HEK293T (cell line): ENCODE results near the gene VANGL1.

Source experiments
- CTCF ChIA-PET: fragments of 350-600 bp; formaldehyde crosslinking; extraction: SDS; loops from one replicate; lab custom pipeline; 2021; ENCODE audit warnings: antibody characterized with exemption, inconsistent platforms; lab: Yijun Ruan, JAX
- POLR2A ChIA-PET: fragments of 350-600 bp; formaldehyde crosslinking; extraction: SDS; loops from one replicate; lab custom pipeline; 2020; ENCODE audit warnings: antibody characterized with exemption, inconsistent platforms; lab: Yijun Ruan, JAX
- DNase-seq: peaks from one replicate; pipeline ENCODE4 v3.0.0; 2012; ENCODE audit warnings: mixed read lengths; ENCODE audit errors: extremely low spot score
- ARNT ChIP-seq: fragments of 450-650 bp; IDR thresholded peaks from 2 replicates; pipeline ENCODE4 v1.6.1; 2017; ENCODE audit warnings: mild to moderate bottlenecking
- BHLHE40 ChIP-seq: fragments of 450-650 bp; IDR thresholded peaks from 2 replicates; pipeline ENCODE4 v1.6.1; 2016; ENCODE audit warnings: mild to moderate bottlenecking, moderate library complexity, borderline replicate concordance
- CTBP1 ChIP-seq: fragments of 450-650 bp; IDR thresholded peaks from 2 replicates; pipeline ENCODE4 v1.6.1; 2016; ENCODE audit warnings: borderline replicate concordance
- ELF4 ChIP-seq: fragments of 450-650 bp; IDR thresholded peaks from 2 replicates; pipeline ENCODE4 v1.6.1; 2017; ENCODE audit warnings: antibody characterized with exemption
- FOXA1 ChIP-seq: fragments of 450-650 bp; IDR thresholded peaks from 2 replicates; pipeline ENCODE4 v1.6.1; 2016; ENCODE audit warnings: mild to moderate bottlenecking
- FOXK2 ChIP-seq: fragments of 450-650 bp; IDR thresholded peaks from 2 replicates; pipeline ENCODE4 v1.6.1; 2016; ENCODE audit warnings: mild to moderate bottlenecking
- FOXM1 ChIP-seq: fragments of 450-650 bp; IDR thresholded peaks from 2 replicates; pipeline ENCODE4 v1.6.1; 2017; ENCODE audit warnings: mild to moderate bottlenecking, borderline replicate concordance
- HDGF ChIP-seq: fragments of 450-650 bp; IDR thresholded peaks from 2 replicates; pipeline ENCODE4 v1.6.1; 2017; ENCODE audit warnings: antibody characterized with exemption, borderline replicate concordance
- L3MBTL2 ChIP-seq: fragments of 450-650 bp; conservative IDR thresholded peaks from 2 replicates; pipeline ENCODE4 v1.6.1; 2016; ENCODE audit warnings: mild to moderate bottlenecking
- LEF1 ChIP-seq: fragments of 450-650 bp; IDR thresholded peaks from 2 replicates; pipeline ENCODE4 v1.6.1; 2017; ENCODE audit warnings: mild to moderate bottlenecking, borderline replicate concordance
- NFRKB ChIP-seq: fragments of 450-650 bp; IDR thresholded peaks from 2 replicates; pipeline ENCODE4 v1.6.1; 2016; ENCODE audit warnings: mild to moderate bottlenecking, moderate library complexity
- PKNOX1 ChIP-seq: fragments of 450-650 bp; IDR thresholded peaks from 2 replicates; pipeline ENCODE4 v1.6.1; 2016
- SP1 ChIP-seq: fragments of 450-650 bp; IDR thresholded peaks from 2 replicates; pipeline ENCODE4 v1.6.1; 2017
- SUZ12 ChIP-seq: fragments of 450-650 bp; IDR thresholded peaks from 2 replicates; pipeline ENCODE4 v1.6.1; 2016; ENCODE audit warnings: mild to moderate bottlenecking
- TARDBP ChIP-seq: fragments of 450-650 bp; IDR thresholded peaks from 2 replicates; pipeline ENCODE4 v1.6.1; 2016
- ZNF384 ChIP-seq: fragments of 450-650 bp; IDR thresholded peaks from 2 replicates; pipeline ENCODE4 v1.6.1; 2016

VANGL1 gene

GRCh38 chr1:115672224-115673009, 30.6 kb downstream of the VANGL1 start:
- TF ChIP-seq CTBP1 (no peak), L3MBTL2 (no peak), SUZ12 (no peak), HDGF (no peak), SP1 (no peak), ELF4 (no peak), PKNOX1 (no peak), ZNF384 (no peak), TARDBP (no peak)
- POLR2A ChIA-PET = no interaction called here
- no peak for DNase-seq
- CTCF ChIA-PET = interaction anchor here (0.6 kb wide), 2 partner anchors 34 to 64 kb away, joined by 3 read pairs; no protein-coding TSS in a partner anchor

- no peak for DNase-seq
- TF ChIP-seq SUZ12 = no peak
- no peak for TF ChIP-seq NFRKB
- TF ChIP-seq TARDBP = no peak
- TF ChIP-seq CTBP1 = no peak
- no peak for TF ChIP-seq ARNT
- no peak for TF ChIP-seq BHLHE40
- TF ChIP-seq PKNOX1 = no peak
- TF ChIP-seq ELF4 = no peak
- no peak for TF ChIP-seq SP1
- no peak for TF ChIP-seq ZNF384
- no peak for TF ChIP-seq FOXA1
- TF ChIP-seq FOXM1 = no peak
- no peak for TF ChIP-seq L3MBTL2
- TF ChIP-seq LEF1 = no peak
- TF ChIP-seq HDGF = no peak
- POLR2A ChIA-PET = no interaction called here
- CTCF ChIA-PET = no interaction called here
Observed at GRCh38 chr1:115676498-115677181, 34.9 kb downstream of the VANGL1 start.

DNA sequence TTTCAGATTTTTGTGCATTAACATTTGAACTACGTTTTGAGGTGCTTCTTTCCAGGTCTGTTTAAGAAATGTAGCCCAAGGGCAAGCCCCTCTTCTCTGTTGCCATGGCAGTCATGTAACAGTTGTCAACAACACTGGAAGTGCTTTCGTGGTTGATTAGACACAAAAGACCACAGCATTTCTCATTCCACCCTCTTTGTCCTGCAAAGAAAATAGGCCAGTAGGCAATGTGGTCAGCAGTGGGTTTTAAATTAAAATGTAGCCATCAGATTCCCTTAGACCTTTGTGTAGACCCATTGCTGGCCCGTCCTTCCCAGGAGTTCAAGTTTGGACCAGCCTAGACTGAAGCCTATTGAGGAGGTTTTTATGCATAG, 35.4 kb downstream of the VANGL1 start:
- POLR2A ChIA-PET = no interaction called here
- DNase-seq = no peak
- TF ChIP-seq NFRKB (no peak), ZNF384 (no peak)
- CTCF ChIA-PET = no interaction called here

DNA sequence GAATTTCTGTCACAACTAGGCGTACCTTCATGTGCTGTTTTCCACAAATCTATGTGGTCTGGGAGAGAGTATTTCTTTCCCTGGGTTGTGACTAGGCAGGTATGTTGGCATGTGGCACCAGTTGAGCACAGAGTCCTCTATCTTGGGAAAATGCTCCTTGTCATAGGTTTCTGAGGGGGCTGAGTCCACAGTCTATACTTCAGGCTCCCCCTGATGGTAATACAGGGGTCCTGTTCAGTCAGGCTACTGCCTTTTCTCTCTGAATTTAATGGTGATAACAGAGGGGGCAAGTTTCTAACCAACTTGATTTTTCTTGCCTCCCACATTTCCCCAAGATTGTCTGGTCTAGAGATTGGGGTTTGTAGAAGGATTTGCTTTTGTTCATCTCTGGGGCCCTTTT, 35.8 kb downstream of the VANGL1 start:
- ChIA-PET CTCF (interaction anchor here (0.5 kb wide), 1 partner anchor 806 kb away, joined by 3 read pairs; no protein-coding TSS in a partner anchor), POLR2A (no interaction called here)
- DNase-seq = no peak
- TF ChIP-seq SUZ12 = no peak
- TF ChIP-seq TARDBP = no peak
- TF ChIP-seq CTBP1 = no peak

GRCh38 chr1:115678141-115678540, 36.4 kb downstream of the VANGL1 start:
- POLR2A ChIA-PET = no interaction called here
- CTCF ChIA-PET = interaction anchor here (0.5 kb wide), 1 partner anchor 806 kb away, joined by 3 read pairs; no protein-coding TSS in a partner anchor
- no peak for DNase-seq
- TF ChIP-seq ELF4 (no peak), FOXK2 (no peak), PKNOX1 (no peak), TARDBP (no peak), BHLHE40 (no peak), ARNT (no peak)

GRCh38 chr1:115679141-115679611, 37.4 kb downstream of the VANGL1 start:
- no peak for DNase-seq
- CTCF ChIA-PET = no interaction called here
- POLR2A ChIA-PET = no interaction called here
- TF ChIP-seq TARDBP = no peak
- no peak for TF ChIP-seq LEF1
- TF ChIP-seq FOXA1 = no peak
- TF ChIP-seq PKNOX1 = no peak
- no peak for TF ChIP-seq NFRKB
- no peak for TF ChIP-seq ARNT
- TF ChIP-seq L3MBTL2 = no peak
